Ovary (tissue), 3 donors: ENCODE results near the gene PPP1R2.

Source experiments
- CTCF ChIP-seq, 3 donors: fragments of 450-650 bp in 2 of 3; fragments of 200-600 bp in 1 of 3; IDR thresholded peaks; one replicate each; pipeline versions ENCODE4 v1.5.1 to v1.8.0; 2016 to 2022; ENCODE audit warnings: antibody characterized with exemption in 3 of 3, mild to moderate bottlenecking in 1 of 3
- EP300 ChIP-seq: sonication (generic); formaldehyde crosslinking; IDR thresholded peaks from one replicate; pipeline ENCODE4 v1.6.1; 2017; ENCODE audit warnings: antibody characterized with exemption
- donor health status: DM: no; HTN: no; CAD: no.

DNA sequence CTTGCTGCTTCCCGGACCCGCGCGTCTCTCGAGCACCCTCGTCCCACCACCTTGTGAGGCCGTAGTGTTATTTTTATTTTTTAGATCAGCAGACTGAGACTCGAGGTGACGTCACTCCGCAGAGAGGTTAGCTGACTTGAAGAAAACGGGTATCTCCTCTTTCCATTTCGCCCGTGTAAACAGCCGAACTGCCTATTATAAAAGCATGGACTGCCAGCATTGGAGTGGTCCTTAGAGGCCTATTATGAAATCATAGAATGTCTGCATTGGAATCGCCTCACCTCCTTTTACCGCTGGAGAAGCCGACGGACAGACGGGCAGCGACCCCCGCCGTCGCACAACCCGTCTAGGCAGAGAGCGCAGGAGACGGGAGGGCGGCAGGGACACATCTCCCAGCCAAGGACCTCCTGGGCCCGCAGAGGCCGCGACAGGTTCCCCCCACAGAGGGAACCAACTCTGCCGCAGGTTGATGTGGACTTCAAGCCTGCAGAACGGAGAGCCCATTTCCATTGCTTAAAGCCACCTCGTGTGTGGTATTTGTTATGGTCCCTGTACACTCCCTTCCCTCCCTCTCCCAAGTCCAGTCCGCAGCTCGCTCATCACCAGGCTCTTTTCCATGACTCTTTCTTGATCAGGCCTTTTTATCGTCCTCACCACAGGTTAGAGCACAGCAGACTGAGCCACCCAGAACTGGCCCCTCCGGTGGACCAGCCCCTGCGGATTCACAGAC is 540 bp upstream of the PPP1R2 start:
- TF ChIP-seq CTCF (IDR thresholded peaks at IDR 0.05) (no peak), EP300 (no peak)
